CD14-positive monocyte (primary cell): Measurements from ENCODE around the gene VASN. TPM values are rescaled to one million over a fixed set of nuclear protein-coding genes. Genes with fewer than 3 reads are reported as not detected.

ENCODE experiments used
- DNase-seq, 3 donors: peaks; one replicate each; pipeline ENCODE4 v3.0.0-alpha.2; 2011 to 2022
- H2AFZ ChIP-seq: 2 replicates; pipeline ENCODE4 v1.6.0; 2012; ENCODE audit warnings: mild to moderate bottlenecking, low read depth, low read length, inconsistent platforms; ENCODE audit not compliant: insufficient read depth, poor library complexity, severe bottlenecking
- H3K27ac ChIP-seq, 2 donors: 1 replicate in 1 of 2; 2 replicates in 1 of 2; pipeline ENCODE4 v1.5.1; 2012 to 2013; ENCODE audit warnings: low read length in 2 of 2, control low read depth in 1 of 2, inconsistent platforms in 1 of 2, low read depth in 1 of 2, mild to moderate bottlenecking in 1 of 2
- H3K27me3 ChIP-seq, 2 donors: one replicate each; pipeline versions ENCODE4 v1.6.0 to v1.6.1; 2011 to 2013; ENCODE audit warnings: low read length in 2 of 2; ENCODE audit not compliant: control insufficient read depth in 2 of 2, insufficient read depth in 2 of 2
- H3K36me3 ChIP-seq, 2 donors: replicated peaks in 1 of 2; 1 replicate in 1 of 2; 2 replicates in 1 of 2; pipeline versions ENCODE4 v1.5.1 to v1.6.1; 2012 to 2013; ENCODE audit warnings: low read length in 2 of 2, control low read depth in 1 of 2, inconsistent platforms in 1 of 2, mild to moderate bottlenecking in 1 of 2; ENCODE audit not compliant: insufficient read depth in 2 of 2, control insufficient read depth in 1 of 2
- H3K4me1 ChIP-seq, 2 donors: 1 replicate in 1 of 2; 2 replicates in 1 of 2; pipeline versions ENCODE4 v1.5.1 to v1.6.1; 2012 to 2013; ENCODE audit warnings: low read length in 2 of 2, control low read depth in 1 of 2, inconsistent platforms in 1 of 2, mild to moderate bottlenecking in 1 of 2, moderate library complexity in 1 of 2; ENCODE audit not compliant: insufficient read depth in 2 of 2, control insufficient read depth in 1 of 2
- H3K4me2 ChIP-seq: replicated peaks from 2 replicates; pipeline ENCODE3; 2012; ENCODE audit warnings: low read length, moderate library complexity, mild to moderate bottlenecking; ENCODE audit not compliant: poor library complexity, severe bottlenecking; ENCODE audit errors: extremely low read depth
- H3K4me3 ChIP-seq, 3 experiments: fragments of 200-600 bp in 1 of 3; sonication (generic) in 1 of 3; replicated peaks in 1 of 3; 1 replicate in 2 of 3; 2 replicates in 1 of 3; pipeline ENCODE4 v1.5.1; 2011 to 2013; ENCODE audit warnings: low read length in 3 of 3, mild to moderate bottlenecking in 3 of 3, control low read depth in 2 of 3, low read depth in 2 of 3, inconsistent platforms in 1 of 3, moderate library complexity in 1 of 3
- H3K79me2 ChIP-seq: 2 replicates; pipeline ENCODE4 v1.6.0; 2012; ENCODE audit warnings: mild to moderate bottlenecking, control low read depth, inconsistent platforms, low read length, moderate library complexity; ENCODE audit not compliant: insufficient read depth
- H3K9ac ChIP-seq: 2 replicates; pipeline ENCODE4 v1.6.0; 2017; ENCODE audit warnings: low read length, mild to moderate bottlenecking; ENCODE audit not compliant: insufficient read depth, poor library complexity, severe bottlenecking
- H3K9me3 ChIP-seq, 2 donors: replicated peaks in 1 of 2; 1 replicate in 1 of 2; 2 replicates in 1 of 2; pipeline versions ENCODE4 v1.5.1 to v1.6.1; 2012 to 2013; ENCODE audit warnings: low read length in 2 of 2, control low read depth in 1 of 2; ENCODE audit not compliant: control insufficient read depth in 1 of 2, insufficient read depth in 1 of 2
- H4K20me1 ChIP-seq: 2 replicates; pipeline ENCODE4 v1.6.0; 2012; ENCODE audit warnings: mild to moderate bottlenecking, low read length, control low read depth, moderate library complexity; ENCODE audit not compliant: insufficient read depth
- H3K27ac Mint-ChIP-seq, 7 donors: one replicate each; pipeline ENCODE4 v1.8.0; 2020; ENCODE audit warnings: mild to moderate bottlenecking in 7 of 7, mixed read lengths in 7 of 7, moderate library complexity in 6 of 7, inconsistent platforms in 2 of 7
- H3K27me3 Mint-ChIP-seq, 3 donors: one replicate each; pipeline ENCODE4 v1.8.0; 2021 to 2022; ENCODE audit warnings: low read depth in 3 of 3, mild to moderate bottlenecking in 3 of 3, mixed read lengths in 3 of 3, moderate library complexity in 3 of 3, inconsistent platforms in 1 of 3
- H3K36me3 Mint-ChIP-seq, 2 donors: one replicate each; pipeline ENCODE4 v1.8.0; 2020; ENCODE audit warnings: mixed read lengths in 2 of 2, inconsistent platforms in 1 of 2, mild to moderate bottlenecking in 1 of 2
- H3K4me1 Mint-ChIP-seq: one replicate; pipeline ENCODE4 v1.8.0; 2020; ENCODE audit warnings: mild to moderate bottlenecking, mixed read lengths
- H3K4me3 Mint-ChIP-seq, 2 donors: one replicate each; pipeline ENCODE4 v1.8.0; 2020; ENCODE audit warnings: mild to moderate bottlenecking in 2 of 2, mixed read lengths in 2 of 2, moderate library complexity in 1 of 2
- H3K9me3 Mint-ChIP-seq, 7 donors: one replicate each; pipeline ENCODE4 v1.8.0; 2020 to 2022; ENCODE audit warnings: mixed read lengths in 7 of 7, mild to moderate bottlenecking in 6 of 7, moderate library complexity in 6 of 7, inconsistent platforms in 2 of 7
- WGBS: methylation state at CpG from one replicate; pipeline ENCODE4 v1.1.5; 2013; ENCODE audit warnings: missing lambda C conversion rate; ENCODE audit not compliant: insufficient coverage; 5-methylcytosine and 5-hydroxymethylcytosine counted together
- intact Hi-C, 2 donors: fragments of 100-400 bp; cut with micrococcal nuclease; formaldehyde crosslinking; loops; one replicate each; pipeline versions ENCODE4 v1.15.0 to v1.15.1; 2023
- polyA plus RNA-seq, 3 donors: library from polyadenylated mRNA; depleted of rRNA in 1 of 3; unstranded in 2 of 3; stranded (reverse) in 1 of 3; fragments of 300-500 nt in 2 of 3; fragments of >200 nt in 1 of 3; fragmentation: Illumina TruSeq in 2 of 3; gene quantifications; 1 replicate in 2 of 3; 2 replicates in 1 of 3; pipeline ENCODE4 v1.2.3, GENCODE V29; 2012 to 2021
- TF ChIP-seq, protein P1 (sequence below): fragments of 200-600 bp; IDR thresholded peaks from one replicate; pipeline ENCODE4 v1.8.0; 2022; ENCODE audit warnings: antibody characterized with exemption, mild to moderate bottlenecking

VASN gene
- polyA plus RNA-seq, 3 donors, result 0.03 TPM; not detected in 2

DNA sequence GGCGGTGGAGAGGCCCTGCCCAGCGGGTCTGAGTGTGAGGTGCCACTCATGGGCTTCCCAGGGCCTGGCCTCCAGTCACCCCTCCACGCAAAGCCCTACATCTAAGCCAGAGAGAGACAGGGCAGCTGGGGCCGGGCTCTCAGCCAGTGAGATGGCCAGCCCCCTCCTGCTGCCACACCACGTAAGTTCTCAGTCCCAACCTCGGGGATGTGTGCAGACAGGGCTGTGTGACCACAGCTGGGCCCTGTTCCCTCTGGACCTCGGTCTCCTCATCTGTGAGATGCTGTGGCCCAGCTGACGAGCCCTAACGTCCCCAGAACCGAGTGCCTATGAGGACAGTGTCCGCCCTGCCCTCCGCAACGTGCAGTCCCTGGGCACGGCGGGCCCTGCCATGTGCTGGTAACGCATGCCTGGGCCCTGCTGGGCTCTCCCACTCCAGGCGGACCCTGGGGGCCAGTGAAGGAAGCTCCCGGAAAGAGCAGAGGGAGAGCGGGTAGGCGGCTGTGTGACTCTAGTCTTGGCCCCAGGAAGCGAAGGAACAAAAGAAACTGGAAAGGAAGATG is 11.2 kb downstream of the VASN start:
- 95% methylated on average over 16 of the region's 21 CpGs for WGBS
- no peak overlapping the region for H3K4me3 ChIP-seq
- Mint-ChIP-seq H3K9me3 (no peaks in the 10 kb centered on the region), H3K27ac (peak overlapping the region in 1 of 7 donors; percentile 60), H3K4me3 (no peak overlapping the region), H3K36me3 (peaks cover 40 to 84% of the 10 kb centered on the region in 2 donors), H3K27me3 (no peaks in the 10 kb centered on the region), H3K4me1 (peaks cover 2% of the 10 kb centered on the region)
- no peak overlapping the region for H2AFZ ChIP-seq
- H3K27ac ChIP-seq, result no peak overlapping the region
- peaks cover 4% of the 10 kb centered on the region for H3K79me2 ChIP-seq
- H3K27me3 ChIP-seq, result no peaks in the 10 kb centered on the region
- H3K9me3 ChIP-seq, result no peaks in the 10 kb centered on the region
- TF ChIP-seq, protein P1, sequence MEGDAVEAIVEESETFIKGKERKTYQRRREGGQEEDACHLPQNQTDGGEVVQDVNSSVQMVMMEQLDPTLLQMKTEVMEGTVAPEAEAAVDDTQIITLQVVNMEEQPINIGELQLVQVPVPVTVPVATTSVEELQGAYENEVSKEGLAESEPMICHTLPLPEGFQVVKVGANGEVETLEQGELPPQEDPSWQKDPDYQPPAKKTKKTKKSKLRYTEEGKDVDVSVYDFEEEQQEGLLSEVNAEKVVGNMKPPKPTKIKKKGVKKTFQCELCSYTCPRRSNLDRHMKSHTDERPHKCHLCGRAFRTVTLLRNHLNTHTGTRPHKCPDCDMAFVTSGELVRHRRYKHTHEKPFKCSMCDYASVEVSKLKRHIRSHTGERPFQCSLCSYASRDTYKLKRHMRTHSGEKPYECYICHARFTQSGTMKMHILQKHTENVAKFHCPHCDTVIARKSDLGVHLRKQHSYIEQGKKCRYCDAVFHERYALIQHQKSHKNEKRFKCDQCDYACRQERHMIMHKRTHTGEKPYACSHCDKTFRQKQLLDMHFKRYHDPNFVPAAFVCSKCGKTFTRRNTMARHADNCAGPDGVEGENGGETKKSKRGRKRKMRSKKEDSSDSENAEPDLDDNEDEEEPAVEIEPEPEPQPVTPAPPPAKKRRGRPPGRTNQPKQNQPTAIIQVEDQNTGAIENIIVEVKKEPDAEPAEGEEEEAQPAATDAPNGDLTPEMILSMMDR, result no peak
- H3K4me2 ChIP-seq, result no peak overlapping the region
- H3K9ac ChIP-seq, result no peak overlapping the region
- no peak for DNase-seq
- no peaks in the 10 kb centered on the region for H3K4me1 ChIP-seq
- peaks cover 90 to 94% of the 10 kb centered on the region in 2 donors for H3K36me3 ChIP-seq
- intact Hi-C loops, result no loop called here
- peaks cover 98% of the 10 kb centered on the region for H4K20me1 ChIP-seq

DNA sequence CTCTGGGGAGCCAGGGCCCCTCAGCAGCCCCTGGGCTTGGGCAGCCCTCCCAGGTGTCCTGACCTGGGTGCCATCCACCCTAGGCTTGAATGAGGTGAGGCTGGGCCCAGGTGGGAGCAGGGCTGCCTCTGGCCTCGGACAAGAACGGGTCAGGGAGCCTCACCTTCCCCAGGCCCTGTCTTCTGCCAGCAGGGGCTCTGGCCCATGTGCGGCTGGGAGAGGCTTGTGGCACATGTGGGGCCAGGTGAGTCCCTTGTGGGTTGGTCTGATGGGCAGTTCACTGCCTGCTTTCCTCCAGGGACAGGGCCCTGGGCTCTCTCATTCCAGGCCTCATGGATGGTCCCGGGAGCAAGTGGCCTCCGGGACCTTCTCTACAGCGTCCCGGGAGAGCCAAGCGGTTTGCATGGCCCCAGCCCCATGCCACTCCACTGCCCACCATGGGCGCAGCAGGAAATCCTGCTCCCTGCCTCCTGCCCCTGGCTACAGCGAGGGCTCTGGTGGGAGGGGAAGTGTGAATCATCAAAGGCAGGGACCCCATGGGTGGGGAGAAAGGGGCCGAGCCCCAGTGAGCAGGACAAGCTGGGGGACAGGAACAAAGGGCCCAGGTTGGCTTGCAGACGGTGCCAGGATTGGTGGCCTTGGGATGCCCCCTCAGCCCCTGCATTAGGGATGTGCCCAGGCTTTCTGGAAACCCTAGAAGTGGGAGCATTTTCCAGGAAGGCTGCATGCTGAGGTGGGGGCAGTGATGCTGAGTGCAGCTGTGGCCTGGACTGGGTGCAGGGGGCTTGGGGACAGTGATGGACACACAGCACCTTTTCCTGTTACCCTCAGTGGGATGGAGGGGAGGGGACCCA is 12.2 kb downstream of the VASN start:
- no peak overlapping the region for H3K9ac ChIP-seq
- no peaks in the 10 kb centered on the region for H3K4me1 Mint-ChIP-seq
- DNase-seq, result no peak
- peaks cover 39 to 85% of the 10 kb centered on the region in 2 donors for H3K36me3 Mint-ChIP-seq
- H3K4me2 ChIP-seq, result no peak overlapping the region
- no peak overlapping the region for H3K4me3 ChIP-seq
- H3K9me3 Mint-ChIP-seq, result no peaks in the 10 kb centered on the region
- H3K36me3 ChIP-seq, result peaks cover 90 to 94% of the 10 kb centered on the region in 2 donors
- H4K20me1 ChIP-seq, result peaks cover 98% of the 10 kb centered on the region
- H3K27ac Mint-ChIP-seq, result no peak overlapping the region
- no peak overlapping the region for H2AFZ ChIP-seq
- no peaks in the 10 kb centered on the region for H3K9me3 ChIP-seq
- H3K4me3 Mint-ChIP-seq, result no peak overlapping the region
- H3K27ac ChIP-seq, result no peak overlapping the region
- H3K4me1 ChIP-seq, result no peaks in the 10 kb centered on the region
- 93% methylated on average over 4 of the region's 12 CpGs for WGBS
- H3K27me3 Mint-ChIP-seq, result no peaks in the 10 kb centered on the region
- peaks cover 4% of the 10 kb centered on the region for H3K79me2 ChIP-seq
- TF ChIP-seq, protein P1, result no peak
- intact Hi-C loops, result no loop called here
- H3K27me3 ChIP-seq, result no peaks in the 10 kb centered on the region
